WTC11 (cell line): ENCODE results near the gene WASHC3. TPM values are rescaled to one million over a fixed set of nuclear protein-coding genes. Genes with fewer than 3 reads are reported as not detected.

Experiments used
- ATAC-seq: fragments of 200-7000 bp; cut with Tn5 transposase; 2 replicates; pipeline ENCODE4 v1.10.0; 2021; ENCODE audit warnings: mild to moderate bottlenecking, moderate library complexity
- CTCF ChIA-PET: fragments of 300-600 bp; sonication (Branson Sonifier 250); formaldehyde crosslinking; loops from one replicate; lab custom pipeline; 2021; ENCODE audit warnings: antibody characterized with exemption; lab: Charles Lee
- POLR2A ChIA-PET: fragments of 350-600 bp; sonication (Branson Sonifier 250); formaldehyde crosslinking; loops from one replicate; lab custom pipeline; 2021; ENCODE audit warnings: antibody characterized with exemption; lab: Charles Lee
- DNase-seq: peaks from one replicate; pipeline ENCODE4 v3.0.0; 2021; ENCODE audit warnings: low spot score
- H3K27ac Mint-ChIP-seq: 2 replicates; pipeline ENCODE4 v1.8.0; 2021; ENCODE audit warnings: mixed read lengths
- H3K27me3 Mint-ChIP-seq: 2 replicates; pipeline ENCODE4 v1.8.0; 2021; ENCODE audit warnings: low read depth, mild to moderate bottlenecking, moderate library complexity, mixed read lengths
- H3K36me3 Mint-ChIP-seq: 2 replicates; pipeline ENCODE4 v1.8.0; 2021; ENCODE audit warnings: mixed read lengths
- H3K4me1 Mint-ChIP-seq: 2 replicates; pipeline ENCODE4 v1.8.0; 2022; ENCODE audit warnings: mixed read lengths
- H3K4me3 Mint-ChIP-seq: 2 replicates; pipeline ENCODE4 v1.8.0; 2021; ENCODE audit warnings: mild to moderate bottlenecking, moderate library complexity, mixed read lengths
- H3K9me3 Mint-ChIP-seq: 2 replicates; pipeline ENCODE4 v1.8.0; 2021; ENCODE audit warnings: mixed read lengths
- AFF4 ChIP-seq: sonication (generic); formaldehyde crosslinking; IDR thresholded peaks from 2 replicates; pipeline ENCODE4 v1.8.1; 2023; ENCODE audit warnings: mild to moderate bottlenecking, missing genetic modification reagents, borderline replicate concordance
- CREB1 ChIP-seq: sonication (generic); formaldehyde crosslinking; IDR thresholded peaks from 2 replicates; pipeline ENCODE4 v1.8.0; 2023; ENCODE audit warnings: mild to moderate bottlenecking, missing genetic modification reagents
- CTCF ChIP-seq: fragments of 200-600 bp; IDR thresholded peaks from 2 replicates; pipeline ENCODE4 v1.8.0; 2022; ENCODE audit warnings: antibody characterized with exemption
- E2F1 ChIP-seq: sonication (generic); formaldehyde crosslinking; IDR thresholded peaks from 2 replicates; pipeline ENCODE4 v1.8.0; 2022; ENCODE audit warnings: mild to moderate bottlenecking, missing genetic modification reagents
- E2F5 ChIP-seq: sonication (generic); formaldehyde crosslinking; IDR thresholded peaks from 2 replicates; pipeline ENCODE4 v1.8.1; 2022; ENCODE audit warnings: mild to moderate bottlenecking, moderate library complexity, missing genetic modification reagents
- ERG ChIP-seq: fragments of 250-450 bp; sonication (Bioruptor Pico); IDR thresholded peaks from 2 replicates; pipeline ENCODE4 v1.8.0; 2021; ENCODE audit warnings: mild to moderate bottlenecking
- FOXP4 ChIP-seq: sonication (generic); formaldehyde crosslinking; IDR thresholded peaks from 2 replicates; pipeline ENCODE4 v1.8.0; 2022; ENCODE audit warnings: mild to moderate bottlenecking, missing genetic modification reagents
- JUN ChIP-seq: sonication (generic); formaldehyde crosslinking; IDR thresholded peaks from 2 replicates; pipeline ENCODE4 v1.8.0; 2023; ENCODE audit warnings: mild to moderate bottlenecking, missing genetic modification reagents
- MAX ChIP-seq: sonication (generic); formaldehyde crosslinking; IDR thresholded peaks from 2 replicates; pipeline ENCODE4 v1.8.0; 2022; ENCODE audit warnings: mild to moderate bottlenecking, missing genetic modification reagents
- PRDM15 ChIP-seq: sonication (generic); formaldehyde crosslinking; IDR thresholded peaks from 2 replicates; pipeline ENCODE4 v1.8.0; 2022; ENCODE audit warnings: missing genetic modification reagents
- RELA ChIP-seq: sonication (generic); formaldehyde crosslinking; IDR thresholded peaks from 2 replicates; pipeline ENCODE4 v1.8.1; 2022; ENCODE audit warnings: missing genetic modification reagents, mild to moderate bottlenecking, borderline replicate concordance
- RORB ChIP-seq: fragments of 250-450 bp; sonication (Bioruptor Pico); IDR thresholded peaks from 2 replicates; pipeline ENCODE4 v1.9.0; 2021; ENCODE audit warnings: mild to moderate bottlenecking
- SMAD4 ChIP-seq: sonication (generic); formaldehyde crosslinking; IDR thresholded peaks from 2 replicates; pipeline ENCODE4 v1.8.0; 2022; ENCODE audit warnings: mild to moderate bottlenecking, missing genetic modification reagents
- SOX15 ChIP-seq: fragments of 250-450 bp; sonication (Bioruptor Pico); IDR thresholded peaks from 2 replicates; pipeline ENCODE4 v1.9.0; 2021; ENCODE audit warnings: mild to moderate bottlenecking
- TEAD4 ChIP-seq: sonication (generic); formaldehyde crosslinking; IDR thresholded peaks from 2 replicates; pipeline ENCODE4 v1.8.0; 2022; ENCODE audit warnings: mild to moderate bottlenecking, missing genetic modification reagents
- USF1 ChIP-seq: sonication (generic); formaldehyde crosslinking; IDR thresholded peaks from 2 replicates; pipeline ENCODE4 v1.8.0; 2022; ENCODE audit warnings: mild to moderate bottlenecking, missing genetic modification reagents
- ZBTB21 ChIP-seq: sonication (generic); formaldehyde crosslinking; IDR thresholded peaks from 2 replicates; pipeline ENCODE4 v1.8.1; 2023; ENCODE audit warnings: mild to moderate bottlenecking, missing genetic modification reagents, borderline replicate concordance
- ZNF219 ChIP-seq: sonication (generic); formaldehyde crosslinking; IDR thresholded peaks from 2 replicates; pipeline ENCODE4 v1.8.0; 2023; ENCODE audit warnings: missing genetic modification reagents, mild to moderate bottlenecking, borderline replicate concordance
- total RNA-seq: library from RNA; stranded (reverse); gene quantifications from 3 replicates; pipeline ENCODE4 v1.2.3, GENCODE V29; 2021

The WASHC3 gene
- total RNA-seq, 1 experiment from 2014 or later, result 6.0 TPM

- POLR2A ChIA-PET, result no interaction called here
- CTCF ChIA-PET, result interaction anchor here (1.7 kb wide), 1 partner anchor 747 kb away, joined by 4 read pairs; no protein-coding TSS in a partner anchor
- Mint-ChIP-seq H3K27me3 (no peaks in the 10 kb centered on the region; the same call in 1 of the 2 replicates), H3K36me3 (no peaks in the 10 kb centered on the region), H3K9me3 (no peaks in the 10 kb centered on the region), H3K4me3 (no peak overlapping the region), H3K27ac (no peak overlapping the region), H3K4me1 (no peaks in the 10 kb centered on the region)
- DNase-seq (no peak), ATAC-seq (no peak)
- TF ChIP-seq E2F5 (CRISPR knock-in tag), result no peak
- TF ChIP-seq USF1 (CRISPR knock-in tag), result no peak
Observed at GRCh38 chr12:102069707-102070106, 7.9 kb upstream of the WASHC3 start.

GRCh38 chr12:102067574-102068258 is 5.9 kb upstream of the WASHC3 start:
- H3K27ac Mint-ChIP-seq, result no peak overlapping the region
- no peaks in the 10 kb centered on the region for H3K4me1 Mint-ChIP-seq
- CTCF ChIA-PET, result no interaction called here
- peaks cover 7% of the 10 kb centered on the region; the same call in 1 of the 2 replicates for H3K9me3 Mint-ChIP-seq
- POLR2A ChIA-PET, result no interaction called here
- ATAC-seq, result no peak
- H3K27me3 Mint-ChIP-seq, result no peaks in the 10 kb centered on the region; the same call in 1 of the 2 replicates
- H3K36me3 Mint-ChIP-seq, result no peaks in the 10 kb centered on the region
- no peak overlapping the region for H3K4me3 Mint-ChIP-seq
- DNase-seq, result no peak
- no peak for TF ChIP-seq CTCF
- no peak for TF ChIP-seq PRDM15 (CRISPR knock-in tag)
- no peak for TF ChIP-seq FOXP4 (CRISPR knock-in tag)
- TF ChIP-seq RORB (CRISPR knock-in tag), result no peak
- TF ChIP-seq ERG (CRISPR knock-in tag), result no peak
- TF ChIP-seq CREB1 (CRISPR knock-in tag), result no peak
- no peak for TF ChIP-seq SMAD4 (CRISPR knock-in tag)
- TF ChIP-seq JUN (CRISPR knock-in tag), result no peak
- TF ChIP-seq ZBTB21 (CRISPR knock-in tag), result no peak
- TF ChIP-seq SOX15 (CRISPR knock-in tag), result no peak
- TF ChIP-seq E2F1, result no peak
- TF ChIP-seq RELA (CRISPR knock-in tag), result no peak
- TF ChIP-seq MAX, result no peak
- no peak for TF ChIP-seq TEAD4 (CRISPR knock-in tag)
- no peak for TF ChIP-seq AFF4 (CRISPR knock-in tag)
- no peak for TF ChIP-seq ZNF219 (CRISPR knock-in tag)
